Stimulated activated naive CD8-positive, alpha-beta T cell treated with anti-CD3 and anti-CD28 coated beads, Interleukin-15, amount 100 ng/mL, for 72 hours (primary cell): ENCODE results near the gene HECTD4.
A peak's percentile ranks its signal among the peaks of the same experiment; 100 is the strongest.
"Not testable (repeated sequence)": the region's sequence is repeated elsewhere in the genome, so short reads cannot be mapped to it uniquely, and the experiment has no call there.

Experiments used
- ATAC-seq: fragments of 150-1000 bp; cut with Tn5 transposase; 2 replicates; pipeline ENCODE4 v1.10.0; 2021; ENCODE audit warnings: mild to moderate bottlenecking, moderate library complexity
- DNase-seq, 2 donors: peaks; one replicate each; pipeline ENCODE4 v3.0.0; 2021 to 2022
- H3K27ac Mint-ChIP-seq, 2 donors: one replicate each; pipeline ENCODE4 v1.8.0; 2022; ENCODE audit warnings: mild to moderate bottlenecking in 2 of 2, mixed read lengths in 2 of 2, moderate library complexity in 2 of 2
- H3K27me3 Mint-ChIP-seq: one replicate; pipeline ENCODE4 v1.8.0; 2022; ENCODE audit warnings: mixed read lengths
- H3K4me1 Mint-ChIP-seq: one replicate; pipeline ENCODE4 v1.8.0; 2022; ENCODE audit warnings: mild to moderate bottlenecking, mixed read lengths
- H3K4me3 Mint-ChIP-seq, 2 donors: one replicate each; pipeline ENCODE4 v1.8.0; 2022; ENCODE audit warnings: mild to moderate bottlenecking in 2 of 2, mixed read lengths in 2 of 2, moderate library complexity in 1 of 2
- H3K9me3 Mint-ChIP-seq, 2 donors: one replicate each; pipeline ENCODE4 v1.8.0; 2022; ENCODE audit warnings: mixed read lengths in 2 of 2

Gene HECTD4

DNA sequence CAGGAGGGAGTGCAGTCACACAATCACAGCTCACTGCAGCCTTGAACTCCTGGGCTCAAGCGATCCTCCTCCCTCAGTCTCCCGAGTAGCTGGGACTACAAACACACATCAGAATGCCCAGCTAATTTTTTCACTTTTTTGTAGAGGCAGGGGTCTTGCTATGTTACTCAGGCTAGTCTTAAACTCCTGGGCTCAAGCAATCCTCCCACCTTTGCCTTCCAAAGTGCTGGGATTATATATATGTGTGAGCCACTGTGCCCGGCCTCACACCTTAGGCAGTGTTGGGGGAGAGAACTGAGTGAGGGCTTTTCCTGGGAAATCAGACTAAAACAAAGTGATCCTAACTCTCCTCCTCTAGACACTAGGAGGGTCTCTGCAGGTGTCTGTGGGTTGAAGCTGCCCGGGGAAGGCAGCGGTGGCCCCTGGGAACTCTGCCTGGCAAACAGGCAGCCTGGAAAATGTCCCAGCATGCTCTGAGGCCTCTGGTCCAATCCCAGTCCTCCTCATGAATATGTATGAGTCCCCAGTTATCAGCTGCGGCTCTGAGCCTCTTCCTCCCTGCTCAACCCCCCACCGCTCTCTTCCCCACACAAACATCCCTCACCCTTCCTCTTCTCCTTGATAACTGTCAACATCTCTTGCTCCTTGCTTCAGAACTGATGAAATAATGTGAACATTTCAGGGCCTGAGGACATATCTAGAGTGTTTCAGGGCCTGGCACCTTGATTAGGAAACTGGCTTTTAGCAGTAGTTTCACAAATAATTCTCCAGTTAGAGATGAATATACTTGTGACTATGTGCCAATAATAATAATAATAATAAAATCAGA is 265.8 kb downstream of the HECTD4 start:
- peak overlapping the region; percentile 70 to 89 for H3K27ac Mint-ChIP-seq
- peaks cover 23% of the 10 kb centered on the region for H3K4me1 Mint-ChIP-seq
- H3K9me3 Mint-ChIP-seq: no peaks in the 10 kb centered on the region
- peak overlapping the region; percentile 13 to 27 for H3K4me3 Mint-ChIP-seq
- DNase-seq: no peak
- ATAC-seq: peak; percentile 80
- no peaks in the 10 kb centered on the region for H3K27me3 Mint-ChIP-seq

DNA sequence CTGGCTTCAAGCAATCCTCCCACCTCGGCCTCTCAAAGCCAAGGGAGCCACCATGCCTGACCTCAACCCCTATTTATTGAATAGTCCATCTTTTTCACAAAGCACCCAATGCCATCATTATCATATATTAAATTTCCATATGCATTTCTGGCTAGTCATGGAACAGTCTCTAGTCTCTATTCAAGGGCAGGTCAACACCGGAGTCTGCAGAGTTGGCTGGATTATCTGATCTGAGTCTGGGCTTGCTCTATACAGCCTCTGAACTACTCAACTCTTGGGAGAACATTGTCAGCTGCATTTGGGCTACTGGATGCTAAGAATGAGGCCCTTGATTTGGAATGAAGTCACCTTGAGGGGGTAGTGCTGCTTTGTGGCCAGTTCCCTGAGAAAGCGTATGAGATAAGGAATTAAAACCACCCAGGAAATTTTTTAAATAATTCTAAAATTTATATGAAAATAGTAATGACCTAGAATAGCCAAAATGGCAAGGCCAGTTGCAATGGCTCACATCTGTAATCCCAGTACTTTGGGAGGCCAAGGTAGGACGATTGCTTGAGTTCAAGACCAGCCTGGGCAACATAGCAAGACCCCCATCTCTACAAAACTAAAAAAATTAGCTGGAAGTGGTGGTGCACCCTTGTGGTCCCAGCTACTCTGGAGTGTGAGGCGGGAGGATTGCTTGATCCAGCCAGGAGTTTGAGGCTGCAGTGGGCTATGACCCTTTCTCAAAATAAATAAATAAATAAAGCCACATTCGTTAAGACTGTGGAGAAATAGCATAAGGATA is 266.8 kb downstream of the HECTD4 start:
- DNase-seq: no peak
- Mint-ChIP-seq H3K4me1 (peaks cover 28% of the 10 kb centered on the region), H3K27me3 (no peaks in the 10 kb centered on the region), H3K9me3 (no peaks in the 10 kb centered on the region), H3K4me3 (no peak overlapping the region), H3K27ac (no peak overlapping the region)
- ATAC-seq: no peak

DNA sequence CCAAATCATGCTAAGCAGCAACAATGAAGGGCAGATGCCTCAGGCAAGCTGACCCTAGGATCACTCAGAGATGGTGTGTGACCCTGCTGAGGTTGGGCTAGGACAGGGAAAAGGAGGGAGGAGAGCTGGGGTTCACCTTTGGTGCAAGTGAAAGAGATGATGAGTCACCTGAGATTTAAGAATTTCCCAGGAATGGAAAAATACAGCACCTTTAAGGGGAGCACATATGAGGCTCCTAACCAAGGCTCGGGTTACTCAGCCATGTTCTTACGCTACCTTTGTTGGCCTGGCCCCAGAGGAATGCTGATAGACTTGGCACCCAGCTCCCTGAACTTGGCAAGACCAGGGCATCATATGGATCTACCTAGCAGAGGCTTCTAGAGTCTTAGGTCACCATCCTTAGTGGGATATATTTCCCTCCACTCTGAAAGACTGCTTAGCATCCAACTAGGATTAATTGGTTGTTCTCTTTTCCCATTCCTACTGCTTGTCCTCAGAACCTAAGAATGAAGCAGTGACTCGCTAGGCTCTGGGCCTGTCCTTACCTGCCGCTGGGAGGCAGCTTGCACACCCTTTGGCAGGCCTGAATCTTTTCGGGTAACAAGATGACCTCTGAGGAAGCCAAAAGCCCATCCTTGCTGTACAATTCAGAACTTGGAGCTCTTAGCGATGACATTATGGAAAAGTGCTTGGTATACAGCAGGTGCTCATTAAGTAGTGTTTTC is 269.7 kb downstream of the HECTD4 start:
- H3K4me3 Mint-ChIP-seq: peak overlapping the region in 1 of 2 donors; percentile 9
- H3K27ac Mint-ChIP-seq: no peak overlapping the region
- peaks cover 39% of the 10 kb centered on the region for H3K4me1 Mint-ChIP-seq
- no peaks in the 10 kb centered on the region for H3K27me3 Mint-ChIP-seq
- ATAC-seq: no peak
- H3K9me3 Mint-ChIP-seq: no peaks in the 10 kb centered on the region
- no peak for DNase-seq

DNA sequence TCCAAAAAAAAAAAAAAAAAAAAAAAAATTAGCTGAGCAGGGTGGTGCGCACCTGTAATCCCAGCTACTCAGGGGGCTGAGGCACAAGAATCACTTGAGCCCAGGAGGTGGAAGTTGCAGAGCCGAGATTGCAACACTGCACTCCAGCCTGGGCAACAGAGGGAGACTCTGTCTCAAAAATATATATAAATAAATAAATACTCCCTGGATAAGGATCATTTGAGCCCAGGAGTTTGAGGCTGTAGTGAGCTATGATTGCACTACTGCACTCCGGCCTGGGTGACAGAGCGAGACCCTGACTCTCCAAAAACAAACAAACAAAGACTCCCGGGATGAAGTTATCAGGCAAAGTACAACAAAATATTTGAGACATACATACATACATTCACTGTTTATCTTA is 270.3 kb downstream of the HECTD4 start:
- Mint-ChIP-seq H3K4me3 (peak overlapping the region in 1 of 2 donors; percentile 10), H3K27ac (no peak overlapping the region), H3K4me1 (peaks cover 41% of the 10 kb centered on the region), H3K27me3 (no peaks in the 10 kb centered on the region), H3K9me3 (no peaks in the 10 kb centered on the region)
- no peak for DNase-seq
- ATAC-seq: no peak

DNA sequence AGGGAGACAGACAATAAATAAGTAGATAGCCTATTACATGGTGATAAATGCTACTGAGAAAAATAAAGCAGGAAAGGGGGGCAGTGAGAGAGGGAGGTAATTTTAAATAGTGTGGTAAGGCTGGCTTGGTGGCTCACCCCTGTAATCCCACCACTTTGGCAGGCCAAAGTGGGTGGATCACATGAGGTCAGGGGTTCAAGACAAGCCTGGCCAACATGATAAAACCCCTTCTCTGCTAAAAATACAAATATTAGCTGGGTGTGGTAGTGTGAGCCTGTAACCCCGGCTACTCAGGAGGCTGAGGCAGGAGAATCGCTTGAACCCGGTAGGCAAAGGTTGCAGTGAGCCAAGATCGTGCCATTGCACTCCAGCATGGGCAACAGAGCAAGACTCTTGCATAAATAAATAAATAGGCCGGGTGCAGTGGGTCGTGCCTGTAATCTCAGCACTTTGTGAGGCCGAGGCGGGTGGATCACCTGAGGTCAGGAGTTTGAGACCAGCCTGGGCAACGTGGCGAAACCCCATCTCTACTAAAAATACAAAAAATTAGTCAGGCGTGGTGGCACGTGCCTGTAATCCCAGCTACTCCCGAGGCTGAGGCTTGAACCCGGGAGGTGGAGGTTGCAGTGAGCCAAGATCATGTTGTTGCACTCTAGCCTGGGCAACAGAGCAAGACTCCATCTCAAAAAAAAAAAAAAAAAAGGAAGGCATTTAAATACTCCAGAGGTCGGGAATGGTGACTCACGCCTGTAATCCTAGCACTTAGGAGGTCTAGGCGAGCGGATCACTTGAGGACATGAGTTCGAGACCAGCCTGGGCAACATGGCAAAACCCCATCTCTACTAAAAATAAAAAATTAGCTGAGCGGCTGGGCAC is 271.2 kb downstream of the HECTD4 start:
- H3K4me3 Mint-ChIP-seq, ATAC-seq, H3K9me3 Mint-ChIP-seq, H3K27me3 Mint-ChIP-seq, DNase-seq: not testable (repeated sequence)
- peak overlapping the region in 1 of 2 donors; percentile 6 for H3K27ac Mint-ChIP-seq
- H3K4me1 Mint-ChIP-seq: peaks cover 43% of the 10 kb centered on the region
